Fibroblast of lung (primary cell): ENCODE results near the gene FOXD1.

Experiments
- EZH2 ChIP-seq: IDR thresholded peaks from 2 replicates; pipeline ENCODE4 v1.5.1; 2012; ENCODE audit warnings: low read length, control low read depth, mild to moderate bottlenecking; ENCODE audit errors: missing control alignments
- TF ChIP-seq, protein P1 (sequence below), 2 donors: IDR thresholded peaks in 1 of 2; conservative IDR thresholded peaks in 1 of 2; 1 replicate in 1 of 2; 2 replicates in 1 of 2; pipeline ENCODE4 v1.5.1; 2011 to 2012; ENCODE audit warnings: low read length in 2 of 2, control low read depth in 1 of 2, inconsistent platforms in 1 of 2, low read depth in 1 of 2, mild to moderate bottlenecking in 1 of 2

DNA sequence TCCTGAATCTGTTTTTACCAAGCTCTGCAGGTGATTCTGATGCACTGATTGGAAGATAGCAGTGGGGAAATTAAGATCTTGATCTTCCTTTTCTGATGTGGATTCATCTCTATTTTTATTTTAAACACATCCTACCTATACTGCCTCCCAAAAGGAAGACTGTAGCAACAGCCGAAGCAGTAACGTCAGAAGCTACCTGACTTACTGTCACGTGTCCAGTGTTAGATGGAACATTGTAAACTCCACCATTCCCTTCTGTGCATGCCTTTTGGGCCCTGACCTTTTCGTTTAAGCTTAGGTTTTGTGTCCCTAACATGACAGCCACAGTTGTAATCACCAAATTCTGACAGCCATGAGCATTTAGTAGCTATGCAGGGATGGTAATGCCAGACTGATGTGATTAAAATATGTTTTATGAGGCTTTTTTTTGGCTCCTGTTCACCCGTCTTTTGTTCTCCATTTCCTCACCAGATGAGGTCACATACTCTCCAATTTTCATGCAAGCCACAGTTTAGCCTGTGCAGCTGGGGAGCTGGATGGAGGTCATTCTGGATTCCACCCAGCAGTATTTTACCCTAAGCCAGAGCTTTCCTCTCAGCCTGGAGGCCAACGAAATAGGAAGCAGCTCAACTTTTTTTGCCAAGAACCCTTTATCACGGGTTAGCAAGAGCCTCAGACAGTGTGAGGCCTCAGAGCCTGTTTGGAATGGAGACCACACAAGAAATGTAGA, 15.6 kb upstream of the FOXD1 start:
- TF ChIP-seq, protein P1, sequence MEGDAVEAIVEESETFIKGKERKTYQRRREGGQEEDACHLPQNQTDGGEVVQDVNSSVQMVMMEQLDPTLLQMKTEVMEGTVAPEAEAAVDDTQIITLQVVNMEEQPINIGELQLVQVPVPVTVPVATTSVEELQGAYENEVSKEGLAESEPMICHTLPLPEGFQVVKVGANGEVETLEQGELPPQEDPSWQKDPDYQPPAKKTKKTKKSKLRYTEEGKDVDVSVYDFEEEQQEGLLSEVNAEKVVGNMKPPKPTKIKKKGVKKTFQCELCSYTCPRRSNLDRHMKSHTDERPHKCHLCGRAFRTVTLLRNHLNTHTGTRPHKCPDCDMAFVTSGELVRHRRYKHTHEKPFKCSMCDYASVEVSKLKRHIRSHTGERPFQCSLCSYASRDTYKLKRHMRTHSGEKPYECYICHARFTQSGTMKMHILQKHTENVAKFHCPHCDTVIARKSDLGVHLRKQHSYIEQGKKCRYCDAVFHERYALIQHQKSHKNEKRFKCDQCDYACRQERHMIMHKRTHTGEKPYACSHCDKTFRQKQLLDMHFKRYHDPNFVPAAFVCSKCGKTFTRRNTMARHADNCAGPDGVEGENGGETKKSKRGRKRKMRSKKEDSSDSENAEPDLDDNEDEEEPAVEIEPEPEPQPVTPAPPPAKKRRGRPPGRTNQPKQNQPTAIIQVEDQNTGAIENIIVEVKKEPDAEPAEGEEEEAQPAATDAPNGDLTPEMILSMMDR (conservative IDR thresholded peaks at IDR 0.05 in 1 of 2, IDR thresholded peaks at IDR 0.05 in 1 of 2; ENCODE audit: low read depth in 1 of 2, low read length in 2 of 2) = no peak
- TF ChIP-seq EZH2 = no peak
